Sigmoid colon (tissue), 7 donors: ENCODE results near the gene ZFAND3. TPM values are rescaled to one million over a fixed set of nuclear protein-coding genes. Genes with fewer than 3 reads are reported as not detected.

ENCODE experiments used
- DNase-seq: peaks from one replicate; pipeline ENCODE4 v3.0.0-alpha.2; 2019
- H3K27ac ChIP-seq, 4 donors: fragments of 200-600 bp; sonication (generic); one replicate each; pipeline ENCODE4 v1.5.1; 2016 to 2019; ENCODE audit warnings: mild to moderate bottlenecking in 1 of 4
- H3K27me3 ChIP-seq, 3 donors: fragments of 200-600 bp; sonication (generic); one replicate each; pipeline ENCODE4 v1.5.1; 2019; ENCODE audit warnings: mild to moderate bottlenecking in 1 of 3
- H3K36me3 ChIP-seq, 4 donors: fragments of 200-600 bp; sonication (generic); one replicate each; pipeline ENCODE4 v1.5.1; 2016 to 2019
- H3K4me1 ChIP-seq, 4 donors: fragments of 200-600 bp; sonication (generic); one replicate each; pipeline ENCODE4 v1.5.1; 2017 to 2019
- H3K4me3 ChIP-seq, 4 donors: fragments of 200-600 bp; sonication (generic); one replicate each; pipeline ENCODE4 v1.5.1; 2017 to 2019; ENCODE audit warnings: mild to moderate bottlenecking in 2 of 4, moderate library complexity in 1 of 4
- H3K9me3 ChIP-seq, 4 donors: fragments of 200-600 bp in 3 of 4; sonication (generic) in 3 of 4; one replicate each; pipeline versions ENCODE4 v1.5.1 to v1.6.1; 2013 to 2019
- EP300 ChIP-seq, 4 donors: sonication (generic); formaldehyde crosslinking; IDR thresholded peaks; one replicate each; pipeline ENCODE4 v1.6.1; 2017; ENCODE audit warnings: antibody characterized with exemption in 4 of 4
- POLR2A ChIP-seq, 2 donors: fragments of 450-650 bp; IDR thresholded peaks; one replicate each; pipeline ENCODE4 v1.6.1; 2016; ENCODE audit warnings: antibody characterized with exemption in 2 of 2, mild to moderate bottlenecking in 2 of 2, moderate library complexity in 2 of 2
- POLR2AphosphoS5 ChIP-seq, 4 donors: sonication (generic); formaldehyde crosslinking; IDR thresholded peaks; one replicate each; pipeline ENCODE4 v1.6.1; 2017; ENCODE audit warnings: antibody characterized with exemption in 4 of 4
- whole genome bisulfite sequencing, 2 donors: extraction: QIAGEN DNeasy Blood & Tissue Kit; methylation state at CpG; one replicate each; pipeline ENCODE4 v1.1.7; 2013; 5-methylcytosine and 5-hydroxymethylcytosine counted together
- intact Hi-C: fragments of 100-400 bp; cut with DNase I; formaldehyde crosslinking; loops from one replicate; pipeline ENCODE4 v1.15.1; 2023
- polyA plus RNA-seq, 3 donors: library from polyadenylated mRNA; stranded (reverse); fragments of 200-250 nt; gene quantifications; one replicate each; pipeline ENCODE4 v1.2.3, GENCODE V29; 2013
- total RNA-seq, 4 donors: library from RNA; depleted of rRNA; stranded (reverse); fragments of >200 nt; gene quantifications; one replicate each; pipeline ENCODE4 v1.1.0, GENCODE V29; 2016
- TF ChIP-seq, protein P1 (sequence below), 4 experiments: fragments of 450-650 bp in 3 of 4; fragments of 200-600 bp in 1 of 4; IDR thresholded peaks; one replicate each; pipeline ENCODE4 v1.5.1; 2016 to 2019; ENCODE audit warnings: antibody characterized with exemption in 4 of 4, mild to moderate bottlenecking in 3 of 4, moderate library complexity in 2 of 4
- donor health status: healthy with polysubstance abuse.
- donor health status: Bipolar disorder and iron deficiency.
- donor health status: healthy.

ZFAND3 gene
- total and polyA plus RNA-seq, 7 donors, result 32.4 to 54.8 (median 39.0) TPM

DNA sequence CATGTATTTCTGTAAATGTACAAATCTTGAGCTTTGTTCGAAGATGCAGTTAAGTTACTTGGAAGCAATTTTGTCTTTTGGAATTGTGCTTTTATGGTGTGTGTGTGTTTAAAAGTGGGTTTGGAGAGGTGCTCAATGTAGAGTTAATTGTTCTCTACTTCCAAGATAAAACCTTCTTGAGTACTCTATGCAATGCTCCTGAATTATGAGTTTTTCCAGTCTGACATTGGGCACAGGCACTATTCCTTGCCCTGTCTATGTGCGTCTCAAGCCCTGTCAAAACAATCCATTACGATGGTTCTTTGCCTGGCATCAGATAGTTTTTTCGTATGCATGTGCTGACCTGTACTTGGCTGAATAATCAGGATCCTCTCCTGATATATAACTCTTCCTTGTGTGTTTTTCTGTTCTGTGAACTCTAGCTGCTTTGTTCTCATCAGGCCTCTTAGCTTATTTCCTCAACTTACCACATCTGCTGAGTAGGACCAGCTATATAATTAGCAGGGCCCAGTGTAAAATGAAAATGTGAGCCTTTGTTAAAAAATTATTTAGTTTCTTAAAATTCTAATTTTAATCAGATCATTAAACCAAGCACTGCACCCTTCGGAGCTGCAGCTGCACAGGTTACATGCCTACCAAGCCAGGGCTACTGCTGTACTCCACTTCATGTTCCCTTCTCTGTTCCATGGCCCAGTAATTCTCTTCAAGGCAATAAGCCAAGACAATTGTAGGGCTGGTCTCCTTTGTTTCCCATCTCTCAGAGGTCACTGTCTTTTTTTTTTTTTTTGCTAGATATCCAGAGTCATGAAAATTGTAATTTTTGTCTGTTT, 160.1 kb downstream of the ZFAND3 start:
- Histone ChIP-seq H3K27ac (no peak overlapping the region), H3K36me3 (no peaks in the 10 kb centered on the region), H3K4me1 (peaks cover 0 to 43% (median 34%) of the 10 kb centered on the region in 4 donors), H3K4me3 (no peak overlapping the region), H3K27me3 (no peaks in the 10 kb centered on the region), H3K9me3 (peaks cover 0 to 4% (median 2%) of the 10 kb centered on the region in 4 donors)
- TF ChIP-seq POLR2AphosphoS5 (IDR thresholded peaks at IDR 0.05), result no peak
- no peak for DNase-seq
- 85 to 88% methylated on average over 5 of the region's 5 CpGs for WGBS, 2 donors
- intact Hi-C loops, result no loop called here

DNA sequence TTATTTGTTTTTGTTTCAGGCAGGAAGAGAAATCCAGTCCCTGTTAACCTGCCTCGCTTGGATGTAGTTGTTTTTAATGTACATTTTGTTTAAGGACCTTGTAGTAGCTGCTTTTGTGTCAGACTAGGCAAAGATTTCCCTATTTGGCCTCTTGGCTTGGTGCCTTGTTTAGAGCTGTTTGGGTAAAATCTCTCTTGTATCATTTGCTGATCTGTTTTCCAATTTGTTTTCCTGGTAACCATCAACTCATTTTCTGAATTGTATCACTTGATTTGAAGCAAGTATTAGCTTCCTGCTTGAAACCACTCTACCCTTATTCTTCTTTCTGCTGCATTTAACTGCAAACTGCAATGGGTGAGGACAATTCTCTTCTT, 160.7 kb downstream of the ZFAND3 start:
- H3K9me3 ChIP-seq, result no peaks in the 10 kb centered on the region
- H3K36me3 ChIP-seq, result no peaks in the 10 kb centered on the region
- peaks cover 0 to 49% (median 36%) of the 10 kb centered on the region in 4 donors for H3K4me1 ChIP-seq
- intact Hi-C loops, result no loop called here
- H3K27ac ChIP-seq, result no peak overlapping the region
- TF ChIP-seq POLR2A (IDR thresholded peaks at IDR 0.05) (no peak), POLR2AphosphoS5 (IDR thresholded peaks at IDR 0.05) (no peak), EP300 (IDR thresholded peaks at IDR 0.05) (no peak)
- TF ChIP-seq, protein P1, sequence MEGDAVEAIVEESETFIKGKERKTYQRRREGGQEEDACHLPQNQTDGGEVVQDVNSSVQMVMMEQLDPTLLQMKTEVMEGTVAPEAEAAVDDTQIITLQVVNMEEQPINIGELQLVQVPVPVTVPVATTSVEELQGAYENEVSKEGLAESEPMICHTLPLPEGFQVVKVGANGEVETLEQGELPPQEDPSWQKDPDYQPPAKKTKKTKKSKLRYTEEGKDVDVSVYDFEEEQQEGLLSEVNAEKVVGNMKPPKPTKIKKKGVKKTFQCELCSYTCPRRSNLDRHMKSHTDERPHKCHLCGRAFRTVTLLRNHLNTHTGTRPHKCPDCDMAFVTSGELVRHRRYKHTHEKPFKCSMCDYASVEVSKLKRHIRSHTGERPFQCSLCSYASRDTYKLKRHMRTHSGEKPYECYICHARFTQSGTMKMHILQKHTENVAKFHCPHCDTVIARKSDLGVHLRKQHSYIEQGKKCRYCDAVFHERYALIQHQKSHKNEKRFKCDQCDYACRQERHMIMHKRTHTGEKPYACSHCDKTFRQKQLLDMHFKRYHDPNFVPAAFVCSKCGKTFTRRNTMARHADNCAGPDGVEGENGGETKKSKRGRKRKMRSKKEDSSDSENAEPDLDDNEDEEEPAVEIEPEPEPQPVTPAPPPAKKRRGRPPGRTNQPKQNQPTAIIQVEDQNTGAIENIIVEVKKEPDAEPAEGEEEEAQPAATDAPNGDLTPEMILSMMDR (IDR thresholded peaks at IDR 0.05), result no peak
- no peak for DNase-seq
- no peak overlapping the region for H3K4me3 ChIP-seq
- H3K27me3 ChIP-seq, result no peaks in the 10 kb centered on the region
- WGBS, 2 donors, result 74 to 75% methylated on average over 1 of the region's 1 CpG

DNA sequence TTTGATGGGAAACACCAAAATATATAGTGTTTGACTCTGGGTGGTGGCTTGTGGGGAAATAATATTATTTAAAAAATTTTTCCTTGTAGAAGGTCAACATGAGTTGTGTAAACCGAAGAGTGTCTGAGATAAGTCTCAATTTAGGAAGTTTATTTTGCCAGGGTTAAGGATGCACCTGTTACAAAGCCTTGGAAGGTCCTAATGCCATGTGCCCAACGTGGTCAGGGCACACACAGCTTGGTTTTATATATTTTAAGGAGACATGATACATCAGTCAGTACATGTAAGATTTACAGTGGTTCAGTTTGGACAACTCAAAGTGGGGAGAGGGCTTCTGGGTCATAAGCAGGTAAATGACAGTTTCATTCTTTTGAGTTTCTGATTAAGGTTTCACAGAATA, 162.1 kb downstream of the ZFAND3 start:
- Histone ChIP-seq H3K27ac (no peak overlapping the region), H3K9me3 (no peaks in the 10 kb centered on the region), H3K36me3 (no peaks in the 10 kb centered on the region), H3K4me1 (peaks cover 0 to 53% (median 40%) of the 10 kb centered on the region in 4 donors), H3K4me3 (no peak overlapping the region), H3K27me3 (no peaks in the 10 kb centered on the region)
- TF ChIP-seq, protein P1 (IDR thresholded peaks at IDR 0.05), result no peak
- TF ChIP-seq EP300 (IDR thresholded peaks at IDR 0.05) (no peak), POLR2AphosphoS5 (IDR thresholded peaks at IDR 0.05) (no peak), POLR2A (IDR thresholded peaks at IDR 0.05) (no peak)
- intact Hi-C loops, result no loop called here
- 67 to 77% methylated on average over 2 of the region's 2 CpGs for WGBS, 2 donors
- no peak for DNase-seq

DNA sequence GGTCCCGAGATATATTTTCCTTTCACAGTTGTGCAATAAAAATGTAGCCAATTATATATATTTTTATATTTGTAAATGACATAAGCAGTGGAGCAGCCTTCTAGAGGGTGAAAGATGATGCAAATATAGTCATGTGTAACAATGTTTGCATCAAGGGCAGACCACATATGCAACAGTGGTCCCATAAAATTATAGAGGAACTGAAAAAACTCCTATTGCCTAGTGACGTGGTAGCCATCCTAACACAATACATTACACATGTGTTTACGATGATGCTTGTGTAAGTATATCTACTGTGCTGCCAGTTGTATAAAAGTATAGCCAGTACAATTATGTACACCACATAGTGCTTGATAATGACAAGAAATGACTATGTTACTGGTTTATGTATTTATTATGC, 162.8 kb downstream of the ZFAND3 start:
- no peak for TF ChIP-seq POLR2AphosphoS5 (IDR thresholded peaks at IDR 0.05)
- TF ChIP-seq POLR2A (IDR thresholded peaks at IDR 0.05), result no peak
- TF ChIP-seq, protein P1 (IDR thresholded peaks at IDR 0.05), result no peak
- TF ChIP-seq EP300 (IDR thresholded peaks at IDR 0.05), result no peak
- no peak overlapping the region for H3K27ac ChIP-seq
- no peaks in the 10 kb centered on the region for H3K27me3 ChIP-seq
- no peak overlapping the region for H3K4me3 ChIP-seq
- intact Hi-C loops, result no loop called here
- no peak for DNase-seq
- WGBS, 2 donors, result 76 to 80% methylated on average over 3 of the region's 3 CpGs
- peaks cover 0 to 60% (median 43%) of the 10 kb centered on the region in 4 donors for H3K4me1 ChIP-seq
- H3K36me3 ChIP-seq, result no peaks in the 10 kb centered on the region
- no peaks in the 10 kb centered on the region for H3K9me3 ChIP-seq

DNA sequence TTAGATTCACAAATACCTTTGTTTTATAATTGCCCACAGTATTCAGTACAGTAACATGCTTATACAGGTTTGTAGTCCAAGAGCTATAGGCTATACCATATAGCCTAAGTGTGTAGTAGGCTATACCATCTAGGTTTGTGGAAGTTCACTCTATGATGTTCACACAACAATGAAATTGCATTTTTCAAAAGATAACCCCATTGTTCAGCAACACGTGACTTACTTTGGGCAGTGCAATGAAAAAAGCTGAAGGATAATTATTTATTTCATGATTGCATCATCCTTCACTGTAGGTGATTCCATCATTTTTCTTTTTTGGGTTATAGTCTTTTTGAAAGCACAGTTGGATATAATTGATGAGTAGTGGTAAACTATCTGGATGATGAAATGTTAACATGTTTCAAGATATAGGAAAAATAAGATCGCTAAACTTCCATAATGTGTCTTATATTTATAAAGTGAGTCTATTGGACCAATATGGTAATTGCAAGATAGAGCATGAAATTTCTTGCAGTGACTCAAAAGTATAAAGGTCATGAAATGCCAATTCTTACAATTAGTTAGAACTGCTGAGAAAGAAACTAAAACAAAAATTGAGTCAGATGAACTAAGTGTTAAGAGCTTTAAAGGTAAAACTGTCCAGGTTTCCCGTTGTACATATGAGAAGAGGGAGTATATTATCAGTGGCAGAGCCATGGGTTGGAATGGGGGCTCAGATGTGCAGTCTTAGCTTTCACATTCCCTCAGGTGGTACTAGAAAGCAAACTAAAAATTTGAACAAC, 164.4 kb downstream of the ZFAND3 start:
- no peaks in the 10 kb centered on the region for H3K36me3 ChIP-seq

More for the DNA sequence above, 164.4 kb downstream of the ZFAND3 start:
- no peak for DNase-seq
- Histone ChIP-seq H3K9me3 (no peaks in the 10 kb centered on the region), H3K4me3 (no peak overlapping the region), H3K27me3 (no peaks in the 10 kb centered on the region), H3K4me1 (peaks cover 0 to 75% (median 58%) of the 10 kb centered on the region in 4 donors), H3K27ac (no peak overlapping the region)
- 91 to 93% methylated on average over 3 of the region's 3 CpGs for WGBS, 2 donors
- TF ChIP-seq EP300 (IDR thresholded peaks at IDR 0.05), result no peak
- TF ChIP-seq, protein P1 (IDR thresholded peaks at IDR 0.05), result no peak
- TF ChIP-seq POLR2AphosphoS5 (IDR thresholded peaks at IDR 0.05), result no peak
- no peak for TF ChIP-seq POLR2A (IDR thresholded peaks at IDR 0.05)
- intact Hi-C loops, result no loop called here
